Esophagus muscularis mucosa (tissue), 3 donors: ENCODE data around the gene PLPP1.

Source experiments
- CTCF ChIP-seq, 3 experiments: fragments of 200-600 bp in 2 of 3; fragments of 450-650 bp in 1 of 3; sonication (generic) in 2 of 3; IDR thresholded peaks; one replicate each; pipeline ENCODE4 v1.5.1; 2017 to 2019; ENCODE audit warnings: antibody characterized with exemption in 3 of 3, mild to moderate bottlenecking in 2 of 3, moderate library complexity in 1 of 3
- POLR2A ChIP-seq: fragments of 450-650 bp; IDR thresholded peaks from one replicate; pipeline ENCODE4 v1.6.1; 2017; ENCODE audit warnings: antibody characterized with exemption, moderate library complexity, mild to moderate bottlenecking, low read depth
- POLR2AphosphoS5 ChIP-seq, 2 donors: sonication (generic); formaldehyde crosslinking; IDR thresholded peaks; one replicate each; pipeline ENCODE4 v1.6.1; 2017; ENCODE audit warnings: antibody characterized with exemption in 2 of 2

- TF ChIP-seq POLR2A = no peak
- no peak for TF ChIP-seq CTCF (IDR thresholded peaks at IDR 0.05)
- peak; percentile 50 for TF ChIP-seq POLR2AphosphoS5 (IDR thresholded peaks at IDR 0.05)
These were observed 42.7 kb upstream of the PLPP1 start for GRCh38 chr5:55577353-55578060.
